ENCODE results near the gene DNAJC17. TPM values are rescaled to one million over a fixed set of nuclear protein-coding genes. Genes with fewer than 3 reads are reported as not detected.

DNAJC17 gene
- total RNA-seq, 3 donors from 2014 or later (not counting 1 experiment from before 2014, with no cell fraction given): 36.2 to 64.9 (median 50.0) TPM

- Mint-ChIP-seq H3K4me3 (no peak overlapping the region), H3K36me3 (no peaks in the 10 kb centered on the region), H3K27ac (peak overlapping the region; percentile 98), H3K27me3 (ENCODE audit: low read depth in 2 of 2) (no peaks in the 10 kb centered on the region), H3K9me3 (no peaks in the 10 kb centered on the region), H3K4me1 (peaks cover 54 to 64% of the 10 kb centered on the region in 2 donors)
- Histone ChIP-seq H3K4me3 (ENCODE audit: low read length) (no peak overlapping the region), H3K27ac (ENCODE audit: low read length) (peak overlapping the region; percentile 12), H3K27me3 (ENCODE audit: control insufficient read depth, insufficient read depth, low read length) (no peaks in the 10 kb centered on the region), H3K9me3 (ENCODE audit: control insufficient read depth, insufficient read depth, low read length) (no peaks in the 10 kb centered on the region), H3K36me3 (ENCODE audit: control insufficient read depth, insufficient read depth, low read length) (peaks cover 32% of the 10 kb centered on the region), H3K4me1 (ENCODE audit: control insufficient read depth, insufficient read depth, low read length) (peaks cover 51% of the 10 kb centered on the region)
- WGBS (ENCODE audit: insufficient coverage): 95% methylated on average over 12 of the region's 12 CpGs
- no peak for ATAC-seq
- no peak for DNase-seq
- intact Hi-C loops (cut with micrococcal nuclease): no loop called here
- TF ChIP-seq CTCF (IDR thresholded peaks at IDR 0.05): no peak
These were observed 55.5 kb downstream of the DNAJC17 start for GRCh38 chr15:40751745-40752144.

- TF ChIP-seq CTCF (IDR thresholded peaks at IDR 0.05): no peak
- H3K27ac ChIP-seq (ENCODE audit: low read length): no peak overlapping the region
- no peak overlapping the region for H3K27ac Mint-ChIP-seq
- ATAC-seq: no peak
- no peaks in the 10 kb centered on the region for H3K9me3 ChIP-seq (ENCODE audit: control insufficient read depth, insufficient read depth, low read length)
- DNase-seq: no peak
- peaks cover 60 to 69% of the 10 kb centered on the region in 2 donors for H3K4me1 Mint-ChIP-seq
- peaks cover 59% of the 10 kb centered on the region for H3K4me1 ChIP-seq (ENCODE audit: control insufficient read depth, insufficient read depth, low read length)
- no peak overlapping the region for H3K4me3 Mint-ChIP-seq
- H3K36me3 Mint-ChIP-seq: no peaks in the 10 kb centered on the region
- no peaks in the 10 kb centered on the region for H3K27me3 Mint-ChIP-seq (ENCODE audit: low read depth in 2 of 2)
- H3K27me3 ChIP-seq (ENCODE audit: control insufficient read depth, insufficient read depth, low read length): no peaks in the 10 kb centered on the region
- intact Hi-C loops (cut with micrococcal nuclease): no loop called here
- no peaks in the 10 kb centered on the region for H3K9me3 Mint-ChIP-seq
- H3K36me3 ChIP-seq (ENCODE audit: control insufficient read depth, insufficient read depth, low read length): peaks cover 32% of the 10 kb centered on the region
- 94% methylated on average over 4 of the region's 4 CpGs for WGBS (ENCODE audit: insufficient coverage)
- no peak overlapping the region for H3K4me3 ChIP-seq (ENCODE audit: low read length)
These were observed 56.4 kb downstream of the DNAJC17 start for GRCh38 chr15:40750885-40751284.

- no peaks in the 10 kb centered on the region for H3K27me3 Mint-ChIP-seq (ENCODE audit: low read depth in 2 of 2)
- H3K27ac ChIP-seq (ENCODE audit: low read length): no peak overlapping the region
- no peaks in the 10 kb centered on the region for H3K9me3 ChIP-seq (ENCODE audit: control insufficient read depth, insufficient read depth, low read length)
- peaks cover 62% of the 10 kb centered on the region for H3K4me1 ChIP-seq (ENCODE audit: control insufficient read depth, insufficient read depth, low read length)
- peaks cover 67 to 75% of the 10 kb centered on the region in 2 donors for H3K4me1 Mint-ChIP-seq
- DNase-seq (no peak), ATAC-seq (no peak)
- intact Hi-C loops (cut with micrococcal nuclease): no loop called here
- no peak overlapping the region for H3K27ac Mint-ChIP-seq
- no peaks in the 10 kb centered on the region for H3K9me3 Mint-ChIP-seq
- no peaks in the 10 kb centered on the region for H3K27me3 ChIP-seq (ENCODE audit: control insufficient read depth, insufficient read depth, low read length)
- no peaks in the 10 kb centered on the region for H3K36me3 Mint-ChIP-seq
- TF ChIP-seq CTCF (IDR thresholded peaks at IDR 0.05): no peak
- no peak overlapping the region for H3K4me3 Mint-ChIP-seq
- H3K36me3 ChIP-seq (ENCODE audit: control insufficient read depth, insufficient read depth, low read length): peaks cover 38% of the 10 kb centered on the region
- 98% methylated on average over 4 of the region's 4 CpGs for WGBS (ENCODE audit: insufficient coverage)
- H3K4me3 ChIP-seq (ENCODE audit: low read length): no peak overlapping the region
These were observed 58.1 kb downstream of the DNAJC17 start for GRCh38 chr15:40749151-40749630.

Measured in natural killer cell (primary cell).